Fibroblast of mammary gland (primary cell): ENCODE measurements around the gene FRMD4B.

Experiments
- DNase-seq: peaks from one replicate; pipeline ENCODE4 v3.0.0-alpha.2; 2010; ENCODE audit warnings: low read depth
- H3K4me3 ChIP-seq: 2 replicates; pipeline ENCODE4 v1.5.1; 2011; ENCODE audit warnings: low read depth, mild to moderate bottlenecking, low read length, moderate library complexity; ENCODE audit not compliant: control insufficient read depth
- TF ChIP-seq, protein P1 (sequence below): conservative IDR thresholded peaks from 2 replicates; pipeline ENCODE4 v1.5.1; 2011; ENCODE audit warnings: low read depth, low read length, inconsistent platforms; ENCODE audit not compliant: control insufficient read depth, insufficient read depth

The FRMD4B gene

DNA sequence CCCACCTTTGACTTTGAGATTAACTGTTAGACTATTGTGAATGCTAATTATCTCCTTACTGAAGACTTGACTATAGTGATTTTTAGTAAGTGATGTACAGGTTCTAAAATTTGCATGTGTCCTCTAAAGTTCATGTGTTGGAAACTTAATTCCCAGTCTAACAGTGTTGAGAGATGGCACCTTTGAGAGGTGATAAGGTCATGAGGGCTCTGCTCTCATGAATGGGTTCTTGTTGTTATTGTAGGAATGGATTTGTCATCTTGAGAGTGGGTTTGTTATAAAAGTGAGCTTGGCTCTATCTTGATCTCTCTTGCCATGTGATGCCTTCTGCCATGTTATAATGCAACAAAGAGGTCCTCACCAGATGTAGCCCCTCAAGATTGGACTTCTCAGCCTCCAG is 244.6 kb downstream of the FRMD4B start:
- TF ChIP-seq, protein P1, sequence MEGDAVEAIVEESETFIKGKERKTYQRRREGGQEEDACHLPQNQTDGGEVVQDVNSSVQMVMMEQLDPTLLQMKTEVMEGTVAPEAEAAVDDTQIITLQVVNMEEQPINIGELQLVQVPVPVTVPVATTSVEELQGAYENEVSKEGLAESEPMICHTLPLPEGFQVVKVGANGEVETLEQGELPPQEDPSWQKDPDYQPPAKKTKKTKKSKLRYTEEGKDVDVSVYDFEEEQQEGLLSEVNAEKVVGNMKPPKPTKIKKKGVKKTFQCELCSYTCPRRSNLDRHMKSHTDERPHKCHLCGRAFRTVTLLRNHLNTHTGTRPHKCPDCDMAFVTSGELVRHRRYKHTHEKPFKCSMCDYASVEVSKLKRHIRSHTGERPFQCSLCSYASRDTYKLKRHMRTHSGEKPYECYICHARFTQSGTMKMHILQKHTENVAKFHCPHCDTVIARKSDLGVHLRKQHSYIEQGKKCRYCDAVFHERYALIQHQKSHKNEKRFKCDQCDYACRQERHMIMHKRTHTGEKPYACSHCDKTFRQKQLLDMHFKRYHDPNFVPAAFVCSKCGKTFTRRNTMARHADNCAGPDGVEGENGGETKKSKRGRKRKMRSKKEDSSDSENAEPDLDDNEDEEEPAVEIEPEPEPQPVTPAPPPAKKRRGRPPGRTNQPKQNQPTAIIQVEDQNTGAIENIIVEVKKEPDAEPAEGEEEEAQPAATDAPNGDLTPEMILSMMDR: no peak
- no peak for DNase-seq
- no peak overlapping the region for H3K4me3 ChIP-seq

DNA sequence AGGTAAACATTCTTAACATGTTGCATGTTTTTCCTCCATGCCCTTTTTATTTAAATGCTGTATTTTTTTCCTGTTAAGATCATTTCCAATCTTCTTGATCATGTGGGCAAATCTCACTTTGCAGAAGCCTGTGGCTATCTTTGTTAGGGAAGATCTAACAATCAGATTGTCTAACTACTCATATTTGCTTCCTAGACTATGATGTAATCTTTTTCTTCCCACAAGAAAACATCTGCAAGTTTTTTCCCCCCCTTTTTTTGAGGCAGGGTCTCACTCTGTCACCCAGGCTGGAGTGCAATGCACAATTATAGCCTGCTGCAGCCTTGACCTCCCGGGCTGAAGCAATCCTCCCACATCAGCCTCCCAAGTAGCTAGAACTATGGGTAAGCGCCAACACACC is 248.5 kb downstream of the FRMD4B start:
- TF ChIP-seq, protein P1: no peak
- H3K4me3 ChIP-seq: no peak overlapping the region
- DNase-seq: no peak

DNA sequence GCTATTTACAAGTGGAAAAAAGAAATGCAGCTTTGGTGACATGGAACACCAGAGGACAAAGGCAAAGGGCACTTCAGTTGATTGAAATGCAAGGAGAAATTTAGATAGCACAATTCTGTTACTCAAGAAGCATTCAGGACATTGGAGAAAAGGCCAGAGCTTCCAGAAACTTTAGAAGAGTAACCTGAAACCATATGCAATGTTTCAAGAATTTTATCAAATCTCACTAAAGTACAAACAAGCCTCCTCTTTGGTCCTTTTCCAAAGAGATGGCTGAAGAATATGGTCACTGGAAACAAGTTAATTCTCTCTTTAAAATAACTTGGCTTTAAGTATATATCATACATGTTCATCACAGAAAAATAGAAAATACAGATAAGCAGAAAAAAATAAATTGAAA is 248.9 kb downstream of the FRMD4B start:
- no peak overlapping the region for H3K4me3 ChIP-seq
- TF ChIP-seq, protein P1: no peak
- DNase-seq: no peak

DNA sequence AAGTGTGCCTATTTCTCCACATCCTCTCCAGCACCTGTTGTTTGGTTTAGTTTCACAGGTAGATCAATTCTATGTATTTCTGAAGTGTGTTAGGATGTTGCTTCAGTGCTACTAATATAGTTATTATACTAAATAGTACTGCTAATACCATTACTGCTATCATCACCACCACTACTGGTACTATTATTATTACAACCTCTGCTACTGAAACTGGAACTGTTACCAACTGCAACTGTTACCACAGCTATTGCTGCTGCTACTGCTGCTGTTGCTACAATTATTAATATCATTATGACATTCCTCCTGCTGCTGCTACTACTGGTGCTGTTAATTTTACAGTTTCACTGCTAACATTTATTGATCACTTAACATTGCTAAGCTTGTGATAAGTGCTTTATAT is 255.2 kb downstream of the FRMD4B start:
- DNase-seq: no peak
- TF ChIP-seq, protein P1: no peak

DNA sequence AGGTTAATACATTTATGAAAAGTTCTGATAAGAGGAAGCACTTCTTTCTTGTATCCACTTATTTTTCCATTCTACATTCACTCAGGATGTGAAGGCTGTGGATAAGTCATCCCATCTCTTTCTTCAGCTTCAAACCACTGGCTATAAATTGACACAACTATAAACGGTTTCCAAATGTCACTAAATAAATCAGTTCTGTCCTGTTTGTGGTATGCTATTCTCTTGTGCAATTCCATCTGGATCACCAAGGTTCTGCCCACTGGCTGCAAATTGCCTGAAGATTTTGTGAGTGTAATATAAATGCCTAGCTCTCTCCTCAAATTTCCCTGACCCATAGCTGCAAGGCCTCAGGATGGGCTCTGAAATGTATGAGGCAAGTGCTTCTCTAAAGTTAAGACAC is 256.4 kb downstream of the FRMD4B start:
- peak; percentile 77 for DNase-seq
- TF ChIP-seq, protein P1: no peak
- H3K4me3 ChIP-seq: no peak overlapping the region

More for the DNA sequence above, 255.2 kb downstream of the FRMD4B start:
- H3K4me3 ChIP-seq: no peak overlapping the region

DNA sequence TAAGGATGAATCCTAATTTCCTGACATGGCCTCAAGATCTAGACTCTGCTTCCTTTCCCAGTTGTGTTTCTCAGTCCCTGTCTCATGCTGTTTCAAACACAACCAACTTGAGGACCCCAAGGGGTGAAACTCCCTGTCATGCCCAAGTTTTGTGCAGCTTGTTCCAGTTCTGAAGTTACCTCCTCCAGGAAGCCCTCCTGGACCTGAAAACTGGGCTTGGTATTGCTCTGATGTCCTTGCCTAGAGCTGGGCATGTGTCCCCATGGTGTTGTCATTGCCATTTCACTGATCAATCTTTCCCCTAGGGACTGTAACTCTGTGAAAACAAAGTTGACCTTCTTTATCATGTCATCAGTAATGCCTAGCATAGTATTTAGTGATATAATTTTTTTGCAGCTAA is 257.4 kb downstream of the FRMD4B start:
- DNase-seq: no peak
- TF ChIP-seq, protein P1: no peak
- no peak overlapping the region for H3K4me3 ChIP-seq

DNA sequence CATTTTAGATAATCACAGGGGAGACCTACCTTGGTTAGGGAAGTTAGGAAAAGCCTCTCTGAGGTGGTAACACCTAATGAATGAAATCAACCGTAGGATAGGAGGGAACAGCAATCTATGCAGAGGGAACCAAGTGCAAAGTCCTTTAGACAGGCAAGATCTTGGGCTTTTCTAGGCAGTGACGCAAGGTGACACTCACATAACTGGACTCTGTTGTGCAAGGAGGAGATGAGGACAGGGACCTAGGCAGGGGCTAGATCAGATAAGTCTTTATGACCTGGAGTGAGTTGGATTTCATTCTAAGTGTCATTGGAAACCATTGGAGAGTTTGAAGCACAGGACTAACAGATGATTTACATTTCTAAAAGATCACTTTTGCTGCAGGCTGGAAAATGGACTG is 258.9 kb downstream of the FRMD4B start:
- no peak overlapping the region for H3K4me3 ChIP-seq
- no peak for DNase-seq
- TF ChIP-seq, protein P1: no peak
